H1 (cell line): ENCODE results near the gene THAP11. TPM values are rescaled to one million over a fixed set of nuclear protein-coding genes. Genes with fewer than 3 reads are reported as not detected.

ENCODE experiments used
- ASH2L ChIP-seq: fragments of 200-600, 300-600 bp; sonication (generic); IDR thresholded peaks from one replicate; pipeline ENCODE4 v1.7.1; 2017; ENCODE audit warnings: low read length
- BRCA1 ChIP-seq: IDR thresholded peaks from 2 replicates; pipeline ENCODE4 v1.6.1; 2012; ENCODE audit warnings: low read depth, low read length, improper control_type of control experiment
- CBX5 ChIP-seq: fragments of 300-800, 300-1000 bp; sonication (generic); IDR thresholded peaks from 2 replicates; pipeline ENCODE4 v1.7.1; 2016; ENCODE audit warnings: antibody characterized with exemption, low read length, low read depth
- CTBP2 ChIP-seq: IDR thresholded peaks from 2 replicates; pipeline ENCODE4 v1.7.0; 2011; ENCODE audit warnings: borderline replicate concordance, mild to moderate bottlenecking, moderate library complexity, mixed read lengths, low read length; ENCODE audit not compliant: insufficient read depth, insufficient read length
- EP300 ChIP-seq, 2 experiments: IDR thresholded peaks; 1 replicate in 1 of 2; 2 replicates in 1 of 2; pipeline ENCODE4 v1.6.1; 2011 to 2012; ENCODE audit warnings: low read depth in 2 of 2, low read length in 2 of 2, mild to moderate bottlenecking in 2 of 2, borderline replicate concordance in 1 of 2, inconsistent platforms in 1 of 2, moderate library complexity in 1 of 2
- EZH2 ChIP-seq: fragments of 200-600 bp; sonication (generic); IDR thresholded peaks from 2 replicates; pipeline ENCODE4 v1.7.1; 2012; ENCODE audit warnings: low read depth, mild to moderate bottlenecking, moderate library complexity, low read length, inconsistent platforms; ENCODE audit not compliant: severe bottlenecking
- GABPA ChIP-seq: IDR thresholded peaks from 2 replicates; pipeline ENCODE4 v1.6.1; 2011; ENCODE audit warnings: mild to moderate bottlenecking, low read length, moderate library complexity, borderline replicate concordance; ENCODE audit not compliant: insufficient read depth
- GTF2F1 ChIP-seq: IDR thresholded peaks from 2 replicates; pipeline ENCODE4 v1.6.1; 2012; ENCODE audit warnings: low read depth, low read length, improper control_type of control experiment, borderline replicate concordance
- HDAC2 ChIP-seq, 2 experiments: fragments of 300-600 bp in 1 of 2; sonication (generic) in 1 of 2; IDR thresholded peaks; 2 replicates each; pipeline ENCODE4 v1.6.1; 2011 to 2012; ENCODE audit warnings: low read depth in 2 of 2, low read length in 2 of 2, mild to moderate bottlenecking in 2 of 2, moderate library complexity in 2 of 2, borderline replicate concordance in 1 of 2, inconsistent platforms in 1 of 2
- JUN ChIP-seq: IDR thresholded peaks from 2 replicates; pipeline ENCODE4 v1.6.1; 2011; ENCODE audit warnings: low read depth, mild to moderate bottlenecking, improper control_type of control experiment, low read length
- KDM4A ChIP-seq: IDR thresholded peaks from one replicate; pipeline ENCODE4 v1.7.1; 2012; ENCODE audit warnings: low read depth, mild to moderate bottlenecking, moderate library complexity, low read length, inconsistent platforms; ENCODE audit not compliant: severe bottlenecking
- NANOG ChIP-seq: IDR thresholded peaks from 2 replicates; pipeline ENCODE4 v1.6.1; 2011; ENCODE audit warnings: low read length, low read depth, mild to moderate bottlenecking, inconsistent platforms; ENCODE audit not compliant: insufficient read depth, poor library complexity, severe bottlenecking
- RBBP5 ChIP-seq: IDR thresholded peaks from 2 replicates; pipeline ENCODE4 v1.7.1; 2012; ENCODE audit warnings: low read depth, mild to moderate bottlenecking, inconsistent platforms, low read length, moderate library complexity, borderline replicate concordance
- RXRA ChIP-seq: IDR thresholded peaks from 2 replicates; pipeline ENCODE4 v1.6.1; 2011; ENCODE audit warnings: low read depth, mild to moderate bottlenecking, low read length, moderate library complexity; ENCODE audit not compliant: insufficient read depth
- SAP30 ChIP-seq: fragments of 300-600 bp; sonication (generic); IDR thresholded peaks from 2 replicates; pipeline ENCODE4 v1.7.1; 2012; ENCODE audit warnings: low read length, moderate library complexity, mild to moderate bottlenecking, inconsistent platforms; ENCODE audit not compliant: insufficient read depth, insufficient replicate concordance
- SIN3A ChIP-seq, 2 experiments: IDR thresholded peaks in 1 of 2; conservative IDR thresholded peaks in 1 of 2; 2 replicates each; pipeline ENCODE4 v1.6.1; 2011 to 2012; ENCODE audit warnings: low read length in 2 of 2, improper control_type of control experiment in 1 of 2, low read depth in 1 of 2, mild to moderate bottlenecking in 1 of 2
- SIX5 ChIP-seq: IDR thresholded peaks from 2 replicates; pipeline ENCODE4 v1.6.1; 2011; ENCODE audit warnings: mild to moderate bottlenecking, low read depth, low read length
- SUZ12 ChIP-seq: fragments of 200-600 bp; sonication (generic); IDR thresholded peaks from 2 replicates; pipeline ENCODE4 v1.6.1; 2012; ENCODE audit warnings: mild to moderate bottlenecking, inconsistent platforms, low read length, moderate library complexity, mixed read lengths
- TAF1 ChIP-seq: IDR thresholded peaks from 2 replicates; pipeline ENCODE4 v1.6.1; 2011; ENCODE audit warnings: mild to moderate bottlenecking, low read depth, low read length
- TCF12 ChIP-seq: IDR thresholded peaks from 2 replicates; pipeline ENCODE4 v1.6.1; 2011; ENCODE audit warnings: low read depth, mild to moderate bottlenecking, low read length
- polyA plus RNA-seq, 7 experiments: library from polyadenylated mRNA; depleted of rRNA in 3 of 7; stranded (reverse) in 5 of 7; unstranded in 2 of 7; fragments of >200 nt in 5 of 7; fragments of 200-250 nt in 2 of 7; gene quantifications; 1 replicate in 5 of 7; 2 replicates in 1 of 7; 4 replicates in 1 of 7; pipeline versions ENCODE4 v1.2.1 to v1.2.3, GENCODE V29; 2011 to 2013; ENCODE audit warnings: missing spikeins in 2 of 7, mixed read lengths in 2 of 7
- total RNA-seq: library from RNA; stranded (reverse); fragmentation: NEBNext Ultra II Directional; extraction: Animal tissue kit (Norgen Biotek cat#: 25700); gene quantifications from 2 replicates; pipeline ENCODE4 v1.2.1, GENCODE V29; 2021
- TF ChIP-seq, protein P1 (sequence below): IDR thresholded peaks from 2 replicates; pipeline ENCODE4 v1.6.1; 2011; ENCODE audit warnings: low read depth, mild to moderate bottlenecking, low read length; ENCODE audit not compliant: insufficient read depth

Gene THAP11
- total and polyA plus RNA-seq, 2 of the 8 experiments (the other 6 are each of a cell fraction or from before 2014, with no cell fraction given) = 50.8 to 54.8 TPM

DNA sequence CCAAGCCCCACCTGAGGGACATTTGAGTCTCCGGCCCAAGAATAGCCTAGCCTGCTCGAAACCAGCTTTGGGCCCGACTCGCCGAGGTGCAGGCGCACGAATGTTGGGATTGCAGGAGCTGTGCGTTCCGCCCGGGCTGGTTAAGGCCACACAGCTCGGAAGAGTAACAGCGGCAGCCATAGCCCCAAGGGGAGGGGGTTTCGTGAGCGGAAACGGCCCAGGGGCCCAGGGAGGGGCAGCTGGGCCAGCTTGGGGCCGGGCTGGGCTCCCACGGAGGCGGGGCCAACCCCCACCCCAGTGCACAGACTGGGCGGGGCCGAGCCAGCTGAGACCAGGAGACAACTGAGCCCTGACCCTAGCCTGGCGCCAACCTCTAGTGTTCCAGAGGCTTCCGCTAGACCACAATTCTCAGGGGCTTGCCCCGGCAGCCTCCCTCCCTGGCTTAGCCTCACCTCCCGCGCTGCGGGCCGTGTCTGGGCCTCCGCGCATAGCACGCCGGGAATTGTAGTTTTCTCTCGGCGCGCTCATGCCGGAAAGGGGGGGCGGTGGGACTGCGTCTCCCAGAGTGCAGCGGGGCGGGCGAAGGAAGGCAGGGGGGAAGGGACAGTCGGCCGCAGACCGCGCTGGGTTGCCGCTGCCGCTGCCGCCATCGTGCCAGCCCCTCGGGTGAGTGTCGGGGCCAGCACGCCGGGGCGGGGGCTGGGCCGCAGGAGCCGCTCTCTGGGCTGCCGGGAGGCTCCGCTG lies 4.4 kb downstream of the THAP11 start, which contains the start of gene NUTF2 (continued):
- no peak; a peak in 1 of 4 replicates for TF ChIP-seq HDAC2 (IDR thresholded peaks at IDR 0.05; ENCODE audit: borderline replicate concordance in 1 of 2, low read depth in 2 of 2, low read length in 2 of 2)
- TF ChIP-seq RXRA = 0 out of 2 replicates have a peak, but pooled peaks have one; percentile 24
- TF ChIP-seq CTBP2 = no peak
- peak; percentile 91 for TF ChIP-seq TAF1
- TF ChIP-seq SIX5 = peak; percentile 88
- no peak for TF ChIP-seq ASH2L
- no peak for TF ChIP-seq SUZ12
- TF ChIP-seq, protein P1, sequence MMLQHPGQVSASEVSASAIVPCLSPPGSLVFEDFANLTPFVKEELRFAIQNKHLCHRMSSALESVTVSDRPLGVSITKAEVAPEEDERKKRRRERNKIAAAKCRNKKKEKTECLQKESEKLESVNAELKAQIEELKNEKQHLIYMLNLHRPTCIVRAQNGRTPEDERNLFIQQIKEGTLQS = peak; percentile 48; the same call in 1 of the 2 replicates
- no peak for TF ChIP-seq KDM4A
- no peak for TF ChIP-seq NANOG
- peak; percentile 66; the same call in 1 of the 2 replicates for TF ChIP-seq TCF12
- no peak for TF ChIP-seq BRCA1
- no peak; the same call in 1 of the 2 replicates for TF ChIP-seq GABPA
- no peak for TF ChIP-seq GTF2F1
- TF ChIP-seq EP300 (IDR thresholded peaks at IDR 0.05; ENCODE audit: borderline replicate concordance in 1 of 2, low read depth in 2 of 2, low read length in 2 of 2) = no peak; a peak in 1 of 3 replicates
- peak; percentile 7 to 81; a peak in 2 of 4 replicates for TF ChIP-seq SIN3A (conservative IDR thresholded peaks at IDR 0.05 in 1 of 2, IDR thresholded peaks at IDR 0.05 in 1 of 2; ENCODE audit: low read depth in 1 of 2, low read length in 2 of 2)
- TF ChIP-seq JUN = no peak
- TF ChIP-seq CBX5 = no peak
- no peak; the same call in 1 of the 2 replicates for TF ChIP-seq RBBP5
- TF ChIP-seq SAP30 = no peak
- TF ChIP-seq EZH2 = no peak
